HPDE6-E6E7 (cell line): Measurements from ENCODE around the gene INAFM2.
A peak's percentile ranks its signal among the peaks of the same experiment; 100 is the strongest.

Experiments
- DNase-seq: peaks from one replicate; pipeline ENCODE4 v3.0.0; 2011; ENCODE audit warnings: missing footprints; ENCODE audit errors: extremely low spot score

Gene INAFM2

DNA sequence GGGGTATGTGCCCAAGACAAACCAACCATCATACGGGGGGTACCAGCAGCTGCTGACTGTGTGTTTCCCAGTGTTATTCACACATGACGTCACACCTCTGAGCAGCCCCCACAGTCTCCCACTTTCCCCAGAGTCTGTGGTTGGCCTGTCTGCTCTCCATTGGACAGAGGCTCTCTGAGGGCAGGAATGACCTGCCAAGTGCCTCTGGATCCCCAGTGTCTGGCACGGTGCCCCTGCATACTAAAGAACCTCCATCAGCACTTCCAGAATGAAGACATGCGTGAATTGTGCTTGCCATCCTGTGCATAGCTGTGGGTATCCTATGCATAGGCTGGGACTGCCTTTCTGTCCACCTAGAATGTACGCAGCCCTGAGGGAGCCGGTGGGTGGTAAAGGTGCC, 20.7 kb downstream of the INAFM2 start:
- DNase-seq: no peak

DNA sequence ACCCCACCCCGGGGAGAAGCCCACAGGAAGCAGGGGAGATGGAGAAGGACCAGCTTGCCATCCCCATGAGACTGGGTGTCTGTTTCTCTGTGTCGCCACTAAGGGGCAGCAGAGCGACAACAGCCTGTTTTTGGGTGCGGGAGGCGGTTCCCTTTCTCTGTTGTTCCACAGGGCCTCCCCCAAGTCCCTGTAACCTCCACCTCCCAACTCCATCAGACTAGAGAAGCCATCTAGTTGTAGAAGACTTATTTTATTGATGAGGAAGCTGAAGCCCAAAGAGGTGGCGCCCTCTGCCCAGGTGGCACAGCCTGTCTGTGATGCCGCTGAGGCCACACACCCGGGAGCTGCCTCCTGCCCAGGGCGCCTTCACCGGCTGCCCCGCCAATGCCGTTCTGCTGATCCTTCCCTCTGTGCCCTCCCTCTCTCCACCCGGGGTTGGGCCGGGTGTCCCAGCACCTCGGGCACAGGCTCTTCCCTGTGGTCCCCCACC, 21.2 kb downstream of the INAFM2 start:
- no peak for DNase-seq

DNA sequence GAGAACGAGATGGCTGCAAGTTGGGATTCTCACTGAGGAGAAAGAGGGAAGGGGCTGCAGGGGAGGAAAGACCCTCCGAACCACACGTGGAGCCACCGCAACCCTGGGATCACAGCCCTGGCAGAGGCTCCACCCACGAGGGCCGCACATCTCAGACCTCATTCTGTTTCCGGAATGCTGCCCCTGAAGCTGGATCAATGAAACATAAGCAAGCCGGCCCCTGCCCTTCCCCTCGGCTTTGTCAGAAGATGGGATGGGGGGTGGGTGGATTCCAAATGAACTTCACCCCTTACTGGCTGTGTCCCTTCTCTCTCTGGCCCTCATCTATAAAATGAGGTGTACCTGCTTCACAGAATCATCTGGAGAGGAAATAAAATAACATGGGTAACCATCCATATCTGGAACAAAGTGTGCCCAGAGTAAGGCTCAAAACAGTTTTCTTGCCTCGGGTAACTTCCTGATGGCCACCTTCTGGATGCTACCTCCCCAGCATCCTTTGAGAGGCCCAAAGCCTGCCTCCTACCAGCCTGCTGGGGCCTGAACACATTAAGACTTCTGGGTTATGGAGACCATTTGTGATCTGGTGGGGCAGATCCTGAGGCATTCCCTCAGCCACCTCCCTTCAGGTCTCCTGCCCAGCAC, 21.9 kb downstream of the INAFM2 start:
- no peak for DNase-seq

DNA sequence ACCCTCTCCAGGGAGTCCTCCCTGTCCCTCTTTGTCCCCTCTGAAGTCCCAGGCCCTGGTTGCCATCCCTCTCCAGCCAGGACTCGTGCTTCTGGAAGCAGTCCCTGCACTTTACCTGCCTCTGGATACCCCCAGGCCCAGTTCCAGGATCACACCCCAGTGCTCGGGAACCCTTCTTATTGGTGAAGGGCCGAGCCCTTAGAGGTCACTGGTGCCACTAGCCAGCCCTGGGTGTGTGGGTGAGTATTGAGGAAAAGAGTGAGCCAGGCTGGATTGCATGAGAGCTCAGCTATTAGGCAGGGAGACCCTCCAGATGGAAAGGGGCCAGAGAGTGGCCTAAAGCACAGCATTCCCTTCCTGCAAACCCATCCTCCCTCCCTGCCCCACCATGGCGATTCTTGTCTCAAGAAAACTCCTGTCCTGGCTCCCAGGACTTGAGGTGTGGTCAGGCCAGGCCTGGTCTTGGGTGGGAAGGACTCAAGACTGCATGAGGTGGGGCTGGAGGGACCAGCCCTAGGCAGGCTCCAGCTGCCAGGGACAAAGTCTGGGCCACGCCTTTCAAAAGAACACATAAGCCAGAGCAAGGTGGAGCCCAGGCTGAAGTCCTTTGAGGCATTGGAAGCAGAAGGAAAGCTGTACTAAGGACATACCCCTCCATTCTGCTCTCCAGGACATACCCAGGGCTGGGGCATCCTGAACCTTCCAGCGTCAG, 22.5 kb downstream of the INAFM2 start:
- no peak for DNase-seq

DNA sequence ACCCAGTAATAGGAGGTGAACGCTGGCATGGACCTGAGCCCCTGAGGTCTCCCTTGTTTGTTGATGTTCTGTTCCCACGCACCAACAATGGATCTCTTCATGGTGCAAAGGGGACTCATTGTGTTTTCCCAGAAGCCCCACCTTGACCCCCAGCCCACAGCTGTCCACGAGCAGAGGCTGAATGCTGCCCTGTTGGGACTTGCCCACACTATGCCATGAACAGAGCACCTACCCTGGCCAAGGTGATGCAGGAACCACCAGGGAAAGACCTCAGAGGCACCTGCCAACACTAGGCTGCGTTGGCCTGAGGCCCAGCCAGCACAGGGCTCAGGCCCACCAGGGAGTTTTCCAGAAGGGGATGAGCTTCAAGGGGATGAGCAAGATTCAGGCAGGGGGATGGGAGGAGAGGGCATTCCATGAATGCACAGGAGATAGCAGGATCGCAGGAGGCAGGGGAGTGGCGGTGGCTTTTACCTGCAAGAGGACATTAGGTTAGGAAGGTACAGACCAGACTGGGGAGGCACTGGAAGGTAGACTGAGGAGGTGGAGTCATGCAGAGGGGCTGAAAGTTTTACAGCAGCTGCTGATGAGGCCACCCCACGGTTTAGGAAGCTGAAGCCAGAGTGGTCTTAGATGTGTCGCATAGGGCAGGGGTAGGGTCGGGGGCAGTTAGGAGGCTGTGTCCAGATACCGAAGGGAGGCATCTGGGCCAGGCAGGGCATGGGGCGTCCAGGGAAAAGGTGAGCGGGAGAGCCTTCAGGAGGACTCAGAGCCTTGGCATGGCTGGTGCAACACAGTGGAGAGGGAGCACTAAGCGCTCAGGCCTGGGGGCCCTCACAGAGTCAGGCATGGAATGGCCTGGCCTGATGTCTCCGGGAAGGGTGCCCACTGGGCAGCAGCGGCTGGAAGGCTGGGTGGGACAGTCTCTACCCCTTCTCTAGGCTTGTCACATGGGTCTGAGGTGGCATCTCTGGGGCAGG, 23.4 kb downstream of the INAFM2 start:
- DNase-seq: no peak

DNA sequence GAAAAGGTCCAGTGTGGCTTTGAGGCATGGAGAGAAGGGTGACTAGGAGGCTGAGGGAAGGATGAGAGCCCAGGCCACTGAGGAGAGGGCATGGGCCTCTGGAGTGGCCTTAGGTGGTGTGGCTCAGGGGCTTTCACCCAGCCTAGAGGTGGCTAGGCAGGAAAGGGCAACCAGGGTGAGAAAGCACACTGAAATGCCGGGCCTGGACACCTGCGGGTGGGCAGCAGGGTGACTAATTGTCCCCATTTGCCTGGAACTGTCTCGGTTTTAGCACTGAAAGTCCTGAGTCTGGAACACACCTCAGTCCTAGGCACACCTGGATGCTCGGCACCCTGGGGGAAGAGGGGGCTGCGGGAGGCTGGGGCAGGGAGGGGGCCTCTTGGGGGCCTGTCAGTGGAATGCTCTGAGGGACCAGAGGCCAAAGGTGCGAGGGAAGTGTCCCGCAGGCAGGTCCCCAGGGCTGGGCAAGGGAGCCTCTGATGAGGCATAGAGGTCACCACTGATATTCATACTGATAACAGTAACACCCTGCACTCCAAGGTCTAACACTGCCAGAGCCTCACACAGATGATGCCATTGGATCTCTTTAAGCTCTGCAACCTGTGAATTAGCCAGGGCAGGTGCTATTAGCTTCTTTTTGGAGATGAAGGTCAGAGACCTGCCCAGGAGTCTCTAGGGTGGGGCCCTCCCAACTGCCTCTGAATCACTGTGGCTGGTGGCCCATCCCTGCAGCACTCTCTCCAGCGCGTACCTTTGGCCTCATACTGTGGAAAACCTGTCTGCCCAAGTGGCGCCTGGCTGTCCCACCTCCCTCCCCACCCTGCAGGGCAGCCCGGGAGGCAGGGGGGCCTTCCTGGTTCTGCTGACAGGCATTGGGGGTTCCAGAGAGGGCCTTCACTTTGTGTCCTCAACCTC, 24.3 kb downstream of the INAFM2 start:
- no peak for DNase-seq

DNA sequence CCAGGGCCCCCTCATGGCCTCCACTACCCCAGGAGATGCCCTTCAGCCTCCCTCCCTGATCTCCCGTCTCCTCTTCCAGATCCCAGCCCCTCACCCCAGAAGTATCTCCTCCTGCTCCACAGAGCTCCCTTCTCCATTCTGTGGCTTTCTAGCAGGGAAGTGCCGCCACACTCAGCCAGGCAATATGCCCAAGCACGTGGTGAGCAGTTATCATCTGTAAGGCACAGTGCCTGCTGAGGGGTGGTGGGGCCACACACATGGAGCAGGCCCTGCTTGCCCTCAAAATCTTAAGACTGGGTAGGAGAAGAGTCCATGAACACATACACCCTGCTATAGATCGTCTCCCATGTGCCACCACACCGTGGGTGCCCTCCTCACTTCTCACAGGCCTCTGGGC, 25.0 kb downstream of the INAFM2 start:
- no peak for DNase-seq

DNA sequence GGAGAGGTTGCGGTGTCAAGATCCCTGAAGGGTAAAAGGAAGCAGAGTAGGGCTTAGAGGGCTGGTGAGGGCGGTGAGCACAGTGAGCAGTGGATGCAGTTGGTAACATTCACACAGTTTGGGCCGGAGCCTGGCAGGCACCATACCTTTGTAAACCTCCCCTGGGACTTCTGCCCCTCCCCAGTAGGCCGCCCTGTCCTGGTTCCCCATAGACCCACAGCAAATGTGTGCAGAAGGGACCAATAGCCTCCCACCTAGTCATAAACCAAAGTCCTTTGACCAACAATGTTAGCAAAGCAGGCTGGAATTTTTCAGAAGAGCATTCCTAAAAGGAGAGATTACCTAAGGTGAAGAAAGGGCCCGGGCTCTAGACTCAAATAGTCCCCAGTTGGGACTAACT, 25.7 kb downstream of the INAFM2 start:
- DNase-seq: no peak

DNA sequence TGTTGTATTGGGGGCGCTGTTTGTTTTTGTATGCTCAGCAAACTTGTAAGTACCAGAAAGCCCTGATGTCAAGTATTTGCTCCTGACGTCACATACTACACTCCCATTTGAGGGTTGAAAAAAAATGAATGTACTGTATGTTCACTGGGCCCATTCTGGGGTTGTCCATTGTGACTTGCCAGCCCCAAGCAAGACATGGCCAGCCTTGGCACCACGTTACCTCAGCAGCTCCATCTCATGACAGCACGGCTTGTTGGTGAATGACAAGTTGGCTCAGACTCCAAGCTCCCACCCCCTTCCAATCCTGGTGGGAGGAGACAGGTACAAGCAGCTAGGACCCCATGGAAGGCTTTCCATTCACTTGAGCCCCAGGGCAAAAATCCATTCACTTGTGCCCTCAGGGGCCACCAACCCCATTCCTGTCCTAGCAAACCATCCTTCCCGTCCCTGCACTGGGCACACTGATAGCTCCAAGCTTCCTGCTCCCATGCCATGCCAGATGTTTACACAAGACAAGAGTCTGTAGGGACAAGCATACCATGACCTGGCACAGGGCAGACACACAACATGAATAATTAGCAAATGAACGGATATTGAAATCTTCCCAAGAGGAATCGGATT, 28.9 kb downstream of the INAFM2 start:
- DNase-seq: no peak

DNA sequence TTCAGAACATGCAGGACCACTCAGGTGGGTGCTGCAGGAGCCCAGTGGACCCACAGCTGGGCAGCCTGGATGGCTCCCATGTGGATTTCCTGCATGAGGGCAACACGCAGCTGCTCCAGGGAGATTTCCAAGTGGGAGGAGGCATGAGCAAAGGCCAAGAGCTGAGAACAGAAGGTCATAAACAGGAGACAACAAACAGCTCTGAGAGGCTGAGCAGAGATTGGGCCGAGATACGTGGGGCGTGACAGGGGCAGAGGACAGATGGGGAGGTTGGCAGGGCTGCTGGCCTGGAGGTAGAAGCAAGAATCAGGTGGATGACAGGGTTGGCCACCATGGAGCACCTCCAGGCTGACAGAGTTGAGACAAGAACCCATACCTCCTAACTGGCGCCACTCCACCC, 30.2 kb downstream of the INAFM2 start:
- DNase-seq: no peak

DNA sequence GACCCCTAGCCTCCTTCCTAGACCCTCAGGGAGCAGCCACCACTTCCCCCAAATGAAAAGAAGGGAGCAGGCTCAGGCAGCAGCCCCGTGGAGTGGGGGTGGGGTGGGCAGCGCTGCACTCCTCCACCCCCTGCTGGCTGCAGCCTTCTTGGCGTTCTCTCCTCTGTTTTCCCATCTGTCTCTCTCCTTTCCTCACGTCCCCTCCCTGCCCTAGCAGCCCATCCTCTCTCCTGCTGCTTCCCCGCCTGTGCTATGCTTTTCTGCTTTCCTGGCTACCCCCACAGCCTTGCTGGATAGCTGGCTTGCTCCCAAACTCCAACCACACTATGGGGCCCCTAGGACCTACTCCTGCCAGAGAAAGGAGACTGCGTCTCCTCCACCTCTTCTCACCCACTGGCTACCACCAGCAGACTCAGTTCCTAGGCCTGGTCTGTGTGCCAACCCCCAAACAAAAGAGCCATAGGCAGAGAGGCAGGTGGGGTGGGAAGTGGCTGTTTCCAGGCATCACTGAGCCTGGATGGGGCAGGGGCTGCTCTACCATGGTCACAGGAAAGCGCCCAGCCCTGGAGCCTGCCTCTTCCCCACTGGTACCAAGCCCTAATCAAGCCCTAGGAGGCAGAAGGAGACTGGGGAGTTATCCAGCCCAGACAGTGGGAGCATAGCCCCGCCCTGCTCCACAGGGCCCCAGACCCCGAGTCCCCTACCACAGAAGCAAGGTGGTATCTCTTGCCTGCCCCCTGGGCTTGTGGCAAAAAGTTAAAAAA, 31.1 kb downstream of the INAFM2 start:
- no peak for DNase-seq

DNA sequence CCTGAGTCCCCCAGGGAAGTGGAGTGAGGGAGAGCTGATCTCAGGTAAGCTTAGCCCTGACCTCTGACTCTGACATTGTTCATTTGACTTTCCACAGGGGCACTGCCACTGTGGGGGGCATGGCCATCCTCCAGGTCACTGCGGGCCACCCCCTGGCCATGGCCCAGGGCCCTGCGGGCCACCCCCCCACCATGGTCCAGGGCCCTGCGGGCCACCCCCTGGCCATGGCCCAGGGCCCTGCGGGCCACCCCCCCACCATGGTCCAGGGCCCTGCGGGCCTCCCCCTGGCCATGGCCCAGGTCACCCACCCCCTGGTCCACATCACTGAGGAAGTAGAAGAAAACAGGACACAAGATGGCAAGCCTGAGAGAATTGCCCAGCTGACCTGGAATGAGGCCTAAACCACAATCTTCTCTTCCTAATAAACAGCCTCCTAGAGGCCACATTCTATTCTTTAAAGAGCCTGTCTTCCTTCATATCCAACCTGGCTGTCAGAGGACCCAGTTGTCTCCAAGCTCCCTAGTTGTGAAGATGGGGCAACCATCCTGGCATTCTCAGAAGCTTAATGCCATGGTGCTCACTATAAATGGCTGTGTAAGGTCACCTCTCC, 32.6 kb downstream of the INAFM2 start:
- no peak for DNase-seq

DNA sequence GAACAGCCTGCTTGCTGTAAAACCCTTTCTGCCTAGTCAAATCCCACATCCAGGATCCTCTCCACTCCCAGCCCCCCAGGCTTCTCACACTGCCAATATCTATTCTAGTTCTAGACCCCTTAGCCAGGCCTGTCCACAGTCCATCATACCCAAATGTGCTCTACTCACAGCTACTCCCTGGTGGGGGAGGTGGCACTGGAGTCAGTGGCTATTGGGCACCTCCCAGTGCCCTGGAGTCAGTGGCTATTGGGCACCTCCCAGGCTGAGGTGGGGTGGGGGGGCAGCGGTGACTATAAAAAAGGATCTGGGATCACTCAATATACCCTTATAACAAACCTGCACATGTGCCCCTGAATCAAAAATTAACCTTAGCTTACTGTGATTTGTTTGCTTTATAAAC, 33.8 kb downstream of the INAFM2 start:
- DNase-seq: no peak

DNA sequence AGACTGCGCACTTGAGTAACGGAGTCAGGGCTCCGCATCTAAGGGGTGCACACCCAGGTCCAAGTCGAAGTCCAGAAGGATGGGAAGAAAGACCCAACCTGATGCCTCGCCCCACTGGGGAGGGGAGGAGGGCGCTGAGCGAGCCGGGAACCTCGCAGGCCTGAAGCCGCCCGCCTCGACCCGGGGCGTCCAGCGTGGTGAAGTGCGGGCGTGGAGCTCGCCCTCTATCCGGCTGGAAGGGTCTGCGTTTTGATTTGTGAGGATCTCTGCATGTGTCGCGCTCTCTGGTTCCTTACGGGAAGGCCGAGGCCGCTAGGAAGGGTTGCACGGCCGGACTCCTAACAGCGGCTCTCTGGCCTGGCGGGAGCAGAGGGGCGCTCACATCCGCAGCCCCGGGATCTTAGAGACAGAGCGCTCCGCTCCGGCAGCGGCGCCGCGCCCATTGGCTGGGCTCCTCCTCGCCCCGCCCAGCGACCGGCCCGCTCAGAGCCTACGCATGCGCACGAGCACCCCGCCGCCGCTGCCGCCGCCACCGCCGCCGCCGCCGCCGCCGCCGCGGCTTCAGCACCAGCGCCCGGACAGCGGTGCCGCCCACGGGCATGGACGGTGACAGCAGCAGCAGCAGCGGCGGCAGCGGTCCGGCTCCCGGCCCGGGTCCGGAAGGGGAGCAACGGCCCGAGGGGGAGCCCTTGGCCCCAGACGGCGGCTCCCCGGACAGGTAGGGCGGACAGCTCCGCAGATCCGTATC, 34.4 kb downstream of the INAFM2 start, which contains the start of gene DISP2:
Gene DISP2 (plus strand): TSS at position 497 of the 748 bp plus-strand sequence. CDS start 103 bp downstream, at position 600.
- DNase-seq: peak; percentile 94

DNA sequence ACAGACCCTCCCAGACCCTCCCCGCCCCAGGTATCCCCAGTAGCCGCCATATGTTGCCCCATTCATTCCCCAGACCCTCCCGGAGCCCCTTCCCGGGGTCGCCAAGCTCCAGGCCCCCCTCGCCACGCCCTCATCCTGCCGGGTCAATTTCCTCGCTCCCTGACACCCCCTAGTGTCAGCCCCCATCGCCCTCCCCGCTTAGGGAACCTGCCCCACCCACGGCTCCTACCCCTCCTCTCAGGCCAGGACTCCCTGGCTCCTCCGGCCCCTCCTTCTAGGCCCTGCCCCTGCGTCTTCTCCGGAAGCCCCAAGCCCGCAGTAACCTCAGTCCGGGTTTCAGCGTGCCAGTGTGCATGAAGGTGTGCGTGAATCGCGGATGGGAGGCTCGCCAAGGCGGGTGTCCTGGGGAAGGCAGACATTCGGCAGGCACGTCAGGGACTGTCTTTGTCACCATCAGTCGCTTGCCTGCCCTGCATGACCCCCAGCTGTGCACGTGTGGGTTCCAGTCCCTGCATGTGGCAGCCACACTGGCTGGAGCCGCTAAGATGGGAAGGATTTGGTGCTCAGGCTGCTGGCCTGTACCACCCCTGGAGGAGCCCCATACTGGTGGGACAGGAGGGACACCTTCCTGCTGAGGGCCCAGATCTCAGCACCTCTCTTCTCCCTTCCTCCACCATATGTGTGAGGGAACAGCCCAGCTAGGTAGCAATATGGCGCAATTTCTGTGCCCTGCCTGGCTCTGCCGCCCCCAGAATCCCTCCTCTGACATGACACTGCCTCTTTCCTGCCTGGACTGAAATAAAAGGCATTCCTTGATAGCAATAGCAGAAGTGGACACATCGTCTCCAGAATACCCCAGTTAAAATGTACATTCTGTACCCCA, 35.2 kb downstream of the INAFM2 start:
- DNase-seq: no peak

DNA sequence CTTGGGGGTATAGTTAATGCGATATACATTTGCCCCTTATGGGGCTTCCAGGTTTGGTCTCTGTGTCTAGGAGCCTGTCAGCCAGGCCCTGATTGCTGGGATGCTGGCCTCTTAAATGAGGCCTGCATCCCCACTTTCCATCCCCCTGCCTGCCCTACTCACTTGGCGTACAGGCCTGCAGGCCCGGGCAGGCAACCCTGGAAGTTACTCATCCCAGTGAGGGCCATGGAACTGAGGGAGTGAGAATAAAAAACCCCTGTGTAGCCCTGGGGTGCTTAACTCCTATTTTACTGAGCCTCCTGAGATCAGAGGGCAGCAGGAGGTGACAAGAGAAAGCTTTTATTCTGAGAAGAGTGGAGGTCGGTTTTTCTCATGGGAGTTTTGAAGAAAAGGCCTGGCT, 36.5 kb downstream of the INAFM2 start:
- DNase-seq: no peak

DNA sequence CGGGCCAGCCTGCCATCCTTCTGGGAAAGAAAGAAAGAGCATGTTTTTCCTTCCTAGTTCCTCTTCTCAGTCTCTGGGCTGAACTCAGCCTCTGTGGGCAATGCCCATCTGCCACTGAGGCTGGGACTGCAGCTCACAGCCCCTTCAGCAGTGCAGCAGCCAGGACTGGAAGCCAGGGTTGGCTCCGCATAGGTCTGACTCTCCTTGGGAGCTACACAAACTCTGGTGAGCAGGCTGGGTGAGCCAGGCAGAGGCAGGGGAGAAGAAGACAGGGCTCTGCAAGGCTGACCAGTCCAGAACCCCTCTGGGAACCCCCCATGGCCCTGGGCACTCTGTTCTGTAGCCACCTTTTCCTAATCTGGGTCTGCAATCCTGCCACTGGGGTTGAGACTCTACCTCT, 38.1 kb downstream of the INAFM2 start:
- DNase-seq: no peak

DNA sequence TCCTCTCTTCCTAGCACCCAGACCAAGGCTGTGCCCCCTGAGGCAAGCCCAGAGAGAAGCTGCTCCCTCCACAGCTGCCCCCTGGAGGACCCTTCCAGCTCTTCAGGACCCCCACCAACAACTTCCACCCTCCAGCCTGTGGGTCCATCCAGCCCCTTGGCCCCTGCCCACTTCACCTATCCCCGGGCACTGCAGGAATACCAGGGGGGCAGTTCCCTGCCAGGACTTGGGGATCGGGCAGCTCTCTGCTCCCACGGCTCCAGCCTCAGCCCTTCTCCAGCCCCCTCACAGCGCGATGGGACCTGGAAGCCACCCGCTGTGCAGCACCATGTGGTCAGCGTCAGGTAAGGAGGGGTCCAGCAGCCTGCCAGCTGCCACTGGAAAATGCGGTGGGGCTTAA, 40.1 kb downstream of the INAFM2 start:
- no peak for DNase-seq
